Measurements from ENCODE around the gene ADAMTS2.

- TF ChIP-seq CTCF (IDR thresholded peaks at IDR 0.05) (no peak), POLR2A (IDR thresholded peaks at IDR 0.05) (no peak)
Observed at GRCh38 chr5:179065703-179066102, 279.6 kb downstream of the ADAMTS2 start.

Measured in lower leg skin (tissue), 3 donors.